Measurements from ENCODE around the gene RETREG2.
"Not testable (repeated sequence)": the region's sequence is repeated elsewhere in the genome, so short reads cannot be mapped to it uniquely, and the experiment has no call there.

The RETREG2 gene

DNA sequence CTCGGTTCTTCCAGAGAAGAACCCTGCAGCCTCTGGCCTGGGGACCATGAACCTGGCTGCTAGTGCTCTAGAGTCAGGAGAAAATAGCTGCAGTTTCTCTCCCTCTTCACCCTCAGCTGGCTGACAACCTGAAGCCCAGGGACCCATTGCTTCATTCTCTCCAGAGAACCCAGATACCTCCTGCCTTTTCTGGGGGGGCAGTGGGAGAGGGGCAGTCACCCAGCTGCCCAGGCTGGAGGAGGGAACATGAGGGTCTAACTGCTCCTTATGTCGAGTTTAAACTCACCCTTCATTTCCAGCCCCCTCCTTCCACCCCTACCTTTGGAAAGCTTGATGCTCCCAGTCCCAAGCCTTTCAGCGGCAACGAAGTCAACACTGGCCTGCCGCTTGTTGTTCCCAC is 20.9 kb downstream of the RETREG2 start:
- no peak for DNase-seq
- H2AFZ ChIP-seq (ENCODE audit: insufficient read depth, low read length, poor library complexity) = no peak overlapping the region
- no peak overlapping the region for H4K8ac ChIP-seq (ENCODE audit: low read depth, low read length)
- no peak overlapping the region for H3K18ac ChIP-seq (ENCODE audit: low read length)
- no peak overlapping the region for H3K4me3 ChIP-seq (ENCODE audit: low read depth, low read length)
- no peaks in the 10 kb centered on the region for H3K36me3 ChIP-seq (ENCODE audit: control insufficient read depth in 1 of 2, insufficient read depth in 2 of 2, low read length in 2 of 2)
- no peak overlapping the region for H3K4ac ChIP-seq (ENCODE audit: low read depth, low read length)
- H4K12ac ChIP-seq (ENCODE audit: low read depth, low read length) = no peak overlapping the region
- H3K9me3 ChIP-seq (ENCODE audit: insufficient read depth, low read depth, low read length) = no peaks in the 10 kb centered on the region
- no peak overlapping the region for H2BK120ac ChIP-seq (ENCODE audit: insufficient read depth, low read length, poor library complexity)
- H3K27me3 ChIP-seq (ENCODE audit: insufficient read depth, low read length) = no peaks in the 10 kb centered on the region
- H3K9ac ChIP-seq (ENCODE audit: low read length) = no peak overlapping the region
- no CpG with 5 or more reads among the region's 5 CpGs for WGBS (ENCODE audit: extremely low coverage, insufficient coverage, insufficient read length)
- H3K23ac ChIP-seq (ENCODE audit: low read length) = no peak overlapping the region
- no peaks in the 10 kb centered on the region for H3K79me1 ChIP-seq (ENCODE audit: low read length)
- H2BK5ac ChIP-seq (ENCODE audit: low read depth, low read length, poor library complexity) = no peak overlapping the region
- H2AK5ac ChIP-seq (ENCODE audit: low read length) = no peak overlapping the region
- H3K79me2 ChIP-seq (ENCODE audit: control insufficient read depth, insufficient read depth, low read length, poor library complexity) = no peaks in the 10 kb centered on the region
- no peak overlapping the region for H3K27ac ChIP-seq (ENCODE audit: low read depth, low read length)
- no peak overlapping the region for H2BK12ac ChIP-seq (ENCODE audit: low read length)
- H3K14ac ChIP-seq (ENCODE audit: low read length) = no peak overlapping the region
- H3K4me2 ChIP-seq (ENCODE audit: low read length) = no peak overlapping the region
- no peaks in the 10 kb centered on the region for H3K4me1 ChIP-seq (ENCODE audit: control insufficient read depth in 1 of 2, insufficient read depth in 2 of 2, low read length in 2 of 2)
- H4K91ac ChIP-seq (ENCODE audit: low read depth, low read length) = no peak overlapping the region

DNA sequence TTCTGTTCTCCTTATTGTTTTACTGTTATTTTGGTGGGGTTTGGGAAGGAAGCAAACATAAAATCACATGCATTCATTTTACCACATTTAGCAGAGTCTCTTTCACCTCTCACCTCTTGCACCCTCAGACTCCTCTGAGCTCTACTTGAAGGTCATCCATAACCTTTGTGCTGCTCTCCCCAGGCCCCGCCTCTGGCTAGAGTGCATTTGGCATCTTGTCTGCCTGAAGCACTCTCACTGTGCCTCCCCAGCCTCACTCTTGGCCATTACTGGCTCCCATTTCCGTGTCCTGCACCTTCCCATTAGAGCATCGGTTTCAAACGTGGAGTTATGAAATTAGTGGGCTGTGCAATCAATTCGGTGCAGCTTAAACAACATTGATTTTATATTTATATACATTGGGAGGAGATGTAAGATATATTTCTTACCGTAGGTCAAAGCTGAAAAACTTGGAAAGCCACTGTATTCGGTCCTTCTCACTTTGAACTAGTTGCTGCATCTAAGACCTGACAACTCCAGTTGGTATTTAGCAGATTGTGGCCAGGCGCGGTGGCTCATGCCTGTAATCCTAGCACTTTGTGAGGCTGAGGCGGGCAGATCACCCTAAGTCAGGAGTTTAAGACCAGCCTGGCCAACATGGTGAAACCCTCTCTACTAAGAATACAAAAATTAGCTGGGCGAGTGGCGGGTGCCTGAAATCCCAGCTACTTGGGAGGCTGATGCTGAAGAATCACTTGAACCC is 21.6 kb downstream of the RETREG2 start:
- no peaks in the 10 kb centered on the region for H3K79me2 ChIP-seq (ENCODE audit: control insufficient read depth, insufficient read depth, low read length, poor library complexity)
- no peaks in the 10 kb centered on the region for H3K4me1 ChIP-seq (ENCODE audit: control insufficient read depth in 1 of 2, insufficient read depth in 2 of 2, low read length in 2 of 2)
- H3K27ac ChIP-seq (ENCODE audit: low read depth, low read length) = no peak overlapping the region
- WGBS (ENCODE audit: extremely low coverage, insufficient coverage, insufficient read length) = no CpG with 5 or more reads among the region's 12 CpGs
- no peak overlapping the region for H2BK5ac ChIP-seq (ENCODE audit: low read depth, low read length, poor library complexity)
- H3K79me1 ChIP-seq (ENCODE audit: low read length) = no peaks in the 10 kb centered on the region
- no peak for DNase-seq
- H3K14ac ChIP-seq (ENCODE audit: low read length) = no peak overlapping the region
- H3K9ac ChIP-seq (ENCODE audit: low read length) = no peak overlapping the region
- no peak overlapping the region for H4K91ac ChIP-seq (ENCODE audit: low read depth, low read length)
- H3K4me3 ChIP-seq (ENCODE audit: low read depth, low read length) = no peak overlapping the region
- H3K9me3 ChIP-seq (ENCODE audit: insufficient read depth, low read depth, low read length) = no peaks in the 10 kb centered on the region
- no peak overlapping the region for H2AFZ ChIP-seq (ENCODE audit: insufficient read depth, low read length, poor library complexity)
- no peak overlapping the region for H4K8ac ChIP-seq (ENCODE audit: low read depth, low read length)
- H2BK12ac ChIP-seq (ENCODE audit: low read length) = no peak overlapping the region
- H3K18ac ChIP-seq (ENCODE audit: low read length) = no peak overlapping the region
- no peak overlapping the region for H4K12ac ChIP-seq (ENCODE audit: low read depth, low read length)
- H3K4ac ChIP-seq (ENCODE audit: low read depth, low read length) = no peak overlapping the region
- H3K36me3 ChIP-seq (ENCODE audit: control insufficient read depth in 1 of 2, insufficient read depth in 2 of 2, low read length in 2 of 2) = no peaks in the 10 kb centered on the region
- H2BK120ac ChIP-seq (ENCODE audit: insufficient read depth, low read length, poor library complexity) = no peak overlapping the region
- no peak overlapping the region for H3K4me2 ChIP-seq (ENCODE audit: low read length)
- no peak overlapping the region for H3K23ac ChIP-seq (ENCODE audit: low read length)
- no peaks in the 10 kb centered on the region for H3K27me3 ChIP-seq (ENCODE audit: insufficient read depth, low read length)
- no peak overlapping the region for H2AK5ac ChIP-seq (ENCODE audit: low read length)

DNA sequence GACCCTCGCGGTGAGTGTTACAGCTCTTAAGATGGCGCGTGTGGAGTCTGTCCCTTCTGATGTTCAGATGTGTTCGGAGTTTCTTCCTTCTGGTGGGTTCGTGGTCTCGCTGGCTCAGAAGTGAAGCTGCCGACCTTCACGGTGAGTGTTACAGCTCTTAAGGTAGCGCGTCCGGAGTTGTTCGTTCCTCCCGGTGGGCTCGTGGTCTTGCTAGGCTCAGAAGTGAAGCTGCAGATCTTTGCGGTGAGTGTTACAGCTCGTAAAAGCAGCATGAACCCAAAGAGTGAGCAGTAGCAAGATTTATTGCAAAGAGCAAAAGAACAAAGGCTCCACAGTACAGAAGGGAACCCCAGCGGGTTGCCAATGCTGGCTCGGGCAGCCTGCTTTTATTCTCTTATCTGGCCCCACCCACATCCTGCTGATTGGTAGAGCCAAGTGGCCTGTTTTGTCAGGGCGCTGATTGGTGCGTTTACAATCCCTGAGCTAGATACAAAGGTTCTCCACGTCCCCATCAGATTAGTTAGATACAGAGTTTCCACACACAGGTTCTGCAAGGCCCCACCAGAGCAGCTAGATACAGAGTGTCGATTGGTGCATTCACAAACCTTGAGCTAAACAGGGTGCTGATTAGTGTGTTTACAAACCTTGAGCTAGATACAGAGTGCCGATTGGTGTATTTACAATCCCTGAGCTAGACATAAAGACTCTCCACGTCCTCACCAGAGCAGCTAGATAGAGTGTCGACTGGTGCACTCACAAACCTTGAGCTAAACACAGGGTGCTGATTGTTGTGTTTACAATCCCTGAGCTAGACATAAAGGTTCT is 22.6 kb downstream of the RETREG2 start:
- H3K4me3 ChIP-seq (ENCODE audit: low read depth, low read length); H2AFZ ChIP-seq (ENCODE audit: insufficient read depth, low read length, poor library complexity); DNase-seq; H2BK5ac ChIP-seq (ENCODE audit: low read depth, low read length, poor library complexity); H4K12ac ChIP-seq (ENCODE audit: low read depth, low read length); H4K91ac ChIP-seq (ENCODE audit: low read depth, low read length); H3K4ac ChIP-seq (ENCODE audit: low read depth, low read length); H4K8ac ChIP-seq (ENCODE audit: low read depth, low read length); H3K79me1 ChIP-seq (ENCODE audit: low read length); H3K9me3 ChIP-seq (ENCODE audit: insufficient read depth, low read depth, low read length); H3K18ac ChIP-seq (ENCODE audit: low read length); H3K14ac ChIP-seq (ENCODE audit: low read length); H3K9ac ChIP-seq (ENCODE audit: low read length); H3K79me2 ChIP-seq (ENCODE audit: control insufficient read depth, insufficient read depth, low read length, poor library complexity); H3K27ac ChIP-seq (ENCODE audit: low read depth, low read length); H2BK120ac ChIP-seq (ENCODE audit: insufficient read depth, low read length, poor library complexity); H3K23ac ChIP-seq (ENCODE audit: low read length); H3K4me2 ChIP-seq (ENCODE audit: low read length); H2AK5ac ChIP-seq (ENCODE audit: low read length); H3K36me3 ChIP-seq (ENCODE audit: control insufficient read depth in 1 of 2, insufficient read depth in 2 of 2, low read length in 2 of 2); H3K27me3 ChIP-seq (ENCODE audit: insufficient read depth, low read length); H2BK12ac ChIP-seq (ENCODE audit: low read length); H3K4me1 ChIP-seq (ENCODE audit: control insufficient read depth in 1 of 2, insufficient read depth in 2 of 2, low read length in 2 of 2): not testable (repeated sequence)
- WGBS (ENCODE audit: extremely low coverage, insufficient coverage, insufficient read length) = no CpG with 5 or more reads among the region's 26 CpGs

DNA sequence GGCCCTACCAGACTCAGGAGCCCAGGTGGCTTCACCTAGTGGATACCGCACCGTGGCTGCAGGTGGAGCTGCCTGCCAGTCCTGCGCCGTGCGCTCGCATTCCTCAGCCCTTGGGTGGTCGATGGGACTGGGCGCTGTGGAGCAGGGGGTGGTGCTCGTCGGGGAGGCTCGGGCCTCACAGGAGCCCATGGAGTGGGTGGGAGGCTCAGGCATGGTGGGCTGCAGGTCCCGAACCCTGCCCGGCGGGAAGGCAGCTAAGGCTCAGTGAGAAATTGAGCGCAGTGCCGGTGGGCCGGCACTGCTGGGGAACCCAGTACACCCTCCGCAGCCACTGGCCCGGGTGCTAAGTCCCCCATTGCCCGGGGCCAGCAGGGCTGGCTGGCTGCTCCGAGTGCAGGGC is 23.3 kb downstream of the RETREG2 start:
- H3K23ac ChIP-seq (ENCODE audit: low read length); H2AK5ac ChIP-seq (ENCODE audit: low read length); H2BK12ac ChIP-seq (ENCODE audit: low read length); H3K18ac ChIP-seq (ENCODE audit: low read length); H3K4ac ChIP-seq (ENCODE audit: low read depth, low read length); H3K4me1 ChIP-seq (ENCODE audit: control insufficient read depth in 1 of 2, insufficient read depth in 2 of 2, low read length in 2 of 2); DNase-seq; H3K79me1 ChIP-seq (ENCODE audit: low read length); H4K8ac ChIP-seq (ENCODE audit: low read depth, low read length); H2BK5ac ChIP-seq (ENCODE audit: low read depth, low read length, poor library complexity); H3K14ac ChIP-seq (ENCODE audit: low read length); H3K4me3 ChIP-seq (ENCODE audit: low read depth, low read length); H3K27me3 ChIP-seq (ENCODE audit: insufficient read depth, low read length); H3K27ac ChIP-seq (ENCODE audit: low read depth, low read length); H2AFZ ChIP-seq (ENCODE audit: insufficient read depth, low read length, poor library complexity); H4K91ac ChIP-seq (ENCODE audit: low read depth, low read length); H2BK120ac ChIP-seq (ENCODE audit: insufficient read depth, low read length, poor library complexity); H3K36me3 ChIP-seq (ENCODE audit: control insufficient read depth in 1 of 2, insufficient read depth in 2 of 2, low read length in 2 of 2); H4K12ac ChIP-seq (ENCODE audit: low read depth, low read length); H3K4me2 ChIP-seq (ENCODE audit: low read length); H3K79me2 ChIP-seq (ENCODE audit: control insufficient read depth, insufficient read depth, low read length, poor library complexity); H3K9ac ChIP-seq (ENCODE audit: low read length); H3K9me3 ChIP-seq (ENCODE audit: insufficient read depth, low read depth, low read length): not testable (repeated sequence)
- no CpG with 5 or more reads among the region's 21 CpGs for WGBS (ENCODE audit: extremely low coverage, insufficient coverage, insufficient read length)
